ENCODE data around the gene SP100. TPM values are rescaled to one million over a fixed set of nuclear protein-coding genes. Genes with fewer than 3 reads are reported as not detected.

The SP100 gene
- total and polyA plus RNA-seq, 2 of the 13 experiments (the other 11 are each of a cell fraction or from before 2014, with no cell fraction given) = 12.6 to 16.5 TPM

GRCh38 chr2:230423851-230424458 lies 8.0 kb downstream of the SP100 start (continued):
- TF ChIP-seq RERE (CRISPR knock-in tag; IDR thresholded peaks at IDR 0.05; ENCODE audit: low read depth) (no peak), ZNF644 (CRISPR knock-in tag; IDR thresholded peaks at IDR 0.05; ENCODE audit: low read depth) (peak; percentile 91), POGZ (CRISPR knock-in tag; IDR thresholded peaks at IDR 0.05) (peak; percentile 84), TAF1 (CRISPR knock-in tag; IDR thresholded peaks at IDR 0.05) (no peak), JDP2 (CRISPR knock-in tag; IDR thresholded peaks at IDR 0.05; ENCODE audit: borderline replicate concordance) (no peak), EEA1 (CRISPR knock-in tag; IDR thresholded peaks at IDR 0.05; ENCODE audit: borderline replicate concordance) (no peak), DPF2 (CRISPR knock-in tag; IDR thresholded peaks at IDR 0.05; ENCODE audit: borderline replicate concordance, low read depth) (no peak), ZFP36L2 (CRISPR knock-in tag; IDR thresholded peaks at IDR 0.05) (no peak), SOX13 (IDR thresholded peaks at IDR 0.05) (no peak), SOX13 (CRISPR knock-in tag; conservative IDR thresholded peaks at IDR 0.05 in 1 of 2, IDR thresholded peaks at IDR 0.05 in 1 of 2) (peak in 1 of 2 experiments; percentile 33; a peak in 1 of 4 replicates), ATF2 (CRISPR knock-in tag; IDR thresholded peaks at IDR 0.05) (peak; percentile 47; the same call in 1 of the 2 replicates), XRCC5 (optimal IDR thresholded peaks at IDR 0.05; ENCODE audit: low read length) (no peak), ZBTB33 (CRISPR knock-in tag; IDR thresholded peaks at IDR 0.05) (peak; percentile 54; the same call in 1 of the 2 replicates), DNMT3B (CRISPR knock-in tag; conservative IDR thresholded peaks at IDR 0.05) (no peak), KLF13 (CRISPR knock-in tag; IDR thresholded peaks at IDR 0.05) (no peak), REPIN1 (CRISPR knock-in tag; IDR thresholded peaks at IDR 0.05; ENCODE audit: borderline replicate concordance, low read depth) (peak; percentile 59; the same call in 1 of the 2 replicates), ZBTB14 (CRISPR knock-in tag; IDR thresholded peaks at IDR 0.05) (no peak), NFIB (CRISPR knock-in tag; IDR thresholded peaks at IDR 0.05; ENCODE audit: borderline replicate concordance) (no peak), RCOR2 (CRISPR knock-in tag; IDR thresholded peaks at IDR 0.05) (peak; percentile 60; the same call in 1 of the 2 replicates), ZNF549 (CRISPR knock-in tag; IDR thresholded peaks at IDR 0.05) (no peak)

All from HepG2 (cell line).